Measurements from ENCODE around the gene UBE2D2.
"Not testable (repeated sequence)": the region's sequence is repeated elsewhere in the genome, so short reads cannot be mapped to it uniquely, and the experiment has no call there.

DNA sequence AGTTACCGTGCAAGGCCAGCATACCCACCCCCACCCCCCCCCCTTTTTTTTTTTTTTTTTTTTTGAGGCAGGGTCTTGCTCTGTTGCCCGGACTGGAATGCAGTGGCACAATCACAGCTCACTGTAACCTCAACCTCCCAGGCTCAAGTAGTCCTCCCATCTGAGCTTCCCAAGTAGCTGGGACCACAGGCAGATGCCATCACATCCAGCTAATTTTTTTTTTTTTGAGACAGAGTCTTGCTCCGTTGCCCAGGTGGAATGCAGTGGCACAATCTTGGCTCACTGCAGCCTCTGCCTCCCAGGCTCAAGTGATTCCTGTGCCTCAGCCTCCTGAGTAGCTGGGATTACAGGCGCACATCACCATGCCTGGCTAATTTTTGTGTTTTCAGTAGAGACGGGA, 64.3 kb downstream of the UBE2D2 start:
- TF ChIP-seq CTCF (conservative IDR thresholded peaks at IDR 0.05; ENCODE audit: low read length); EZH2phosphoT487 (IDR thresholded peaks at IDR 0.05; ENCODE audit: borderline replicate concordance, low read depth, low read length): not testable (repeated sequence)
